Stimulated activated CD4-positive, alpha-beta T cell treated with anti-CD3 and anti-CD28 coated beads, Interleukin-1b, Interleukin-23, amount 100 ng/mL, for 4 hours (primary cell): ENCODE data around the gene QSOX1.
"Not testable (repeated sequence)": the region's sequence is repeated elsewhere in the genome, so short reads cannot be mapped to it uniquely, and the experiment has no call there.

Experiments used
- DNase-seq, 2 donors: peaks; one replicate each; pipeline ENCODE4 v3.0.0-alpha.2; 2020; ENCODE audit warnings: low read depth in 2 of 2

The QSOX1 gene

GRCh38 chr1:180188684-180189175, 34.1 kb downstream of the QSOX1 start:
- no peak for DNase-seq

- DNase-seq, result no peak
These were observed 35.4 kb downstream of the QSOX1 start for GRCh38 chr1:180190091-180190490.

GRCh38 chr1:180192172-180192571, 37.5 kb downstream of the QSOX1 start:
- no peak for DNase-seq

- DNase-seq, result no peak
These were observed 38.7 kb downstream of the QSOX1 start for GRCh38 chr1:180193141-180194047.

- no peak for DNase-seq
These were observed 39.4 kb downstream of the QSOX1 start for GRCh38 chr1:180194048-180194425.

GRCh38 chr1:180194546-180195207, 40.0 kb downstream of the QSOX1 start:
- no peak for DNase-seq

GRCh38 chr1:180195401-180195800, 40.7 kb downstream of the QSOX1 start:
- no peak for DNase-seq

GRCh38 chr1:180195916-180196315, 41.2 kb downstream of the QSOX1 start:
- DNase-seq, result no peak

- DNase-seq, result no peak
These were observed 41.9 kb downstream of the QSOX1 start for GRCh38 chr1:180196436-180197003.

GRCh38 chr1:180197231-180197630, 42.6 kb downstream of the QSOX1 start:
- no peak for DNase-seq

- DNase-seq, result no peak
These were observed 43.5 kb downstream of the QSOX1 start for GRCh38 chr1:180198196-180198595.

- no peak for DNase-seq
These were observed 43.9 kb downstream of the QSOX1 start for GRCh38 chr1:180198611-180199010.

GRCh38 chr1:180199018-180199417, 44.3 kb downstream of the QSOX1 start:
- no peak for DNase-seq

- no peak for DNase-seq
These were observed 47.0 kb downstream of the QSOX1 start for GRCh38 chr1:180201451-180202200.

GRCh38 chr1:180202588-180202987, 47.9 kb downstream of the QSOX1 start:
- not testable (repeated sequence) for DNase-seq

GRCh38 chr1:180204231-180204630, 49.6 kb downstream of the QSOX1 start:
- no peak for DNase-seq

GRCh38 chr1:180206581-180206980, 51.9 kb downstream of the QSOX1 start:
- DNase-seq, result no peak

- DNase-seq, result no peak
These were observed 53.6 kb downstream of the QSOX1 start for GRCh38 chr1:180208264-180208663.

GRCh38 chr1:180210008-180210620, 55.4 kb downstream of the QSOX1 start:
- DNase-seq, result no peak

GRCh38 chr1:180211156-180211859, 56.6 kb downstream of the QSOX1 start:
- DNase-seq, result no peak

GRCh38 chr1:180211860-180212229, 57.2 kb downstream of the QSOX1 start:
- no peak for DNase-seq
